BLaER1 (cell line): ENCODE data around the gene ABL1.
A peak's percentile ranks its signal among the peaks of the same experiment; 100 is the strongest.
"Not testable (repeated sequence)": the region's sequence is repeated elsewhere in the genome, so short reads cannot be mapped to it uniquely, and the experiment has no call there.

Experiments
- H3K27ac ChIP-seq: shearing (Covaris generic); formaldehyde crosslinking; 2 replicates; pipeline ENCODE4 v1.8.1; 2022
- H3K27me3 ChIP-seq: shearing (Covaris generic); formaldehyde crosslinking; 2 replicates; pipeline ENCODE4 v1.8.1; 2022
- H3K36me3 ChIP-seq: shearing (Covaris generic); formaldehyde crosslinking; 2 replicates; pipeline ENCODE4 v1.8.1; 2022
- H3K4me1 ChIP-seq: shearing (Covaris generic); formaldehyde crosslinking; 2 replicates; pipeline ENCODE4 v1.8.1; 2022
- H3K4me2 ChIP-seq: shearing (Covaris generic); formaldehyde crosslinking; 2 replicates; pipeline ENCODE4 v1.8.1; 2022
- H3K4me3 ChIP-seq: shearing (Covaris generic); formaldehyde crosslinking; 2 replicates; pipeline ENCODE4 v1.8.1; 2022
- H3K9ac ChIP-seq: shearing (Covaris generic); formaldehyde crosslinking; 2 replicates; pipeline ENCODE4 v1.8.1; 2022
- H3K9me3 ChIP-seq: shearing (Covaris generic); formaldehyde crosslinking; 2 replicates; pipeline ENCODE4 v1.8.1; 2022
- H4K20me1 ChIP-seq: shearing (Covaris generic); formaldehyde crosslinking; 2 replicates; pipeline ENCODE4 v1.8.1; 2022
- Cebpa-rat ChIP-seq: shearing (Covaris generic); IDR thresholded peaks from 2 replicates; pipeline ENCODE4 v1.8.1; 2022

Gene ABL1

GRCh38 chr9:130846487-130847305, 11.6 kb downstream of the ABL1 start:
- H3K9ac ChIP-seq, result 0 out of 2 replicates have a peak overlapping the region, but pooled peaks have one; percentile 40

GRCh38 chr9:130847306-130848217, 12.5 kb downstream of the ABL1 start:
- Histone ChIP-seq H3K4me2 (no peak overlapping the region), H3K4me1 (peaks cover 32% of the 10 kb centered on the region), H3K9ac (no peak overlapping the region), H3K27me3 (no peaks in the 10 kb centered on the region), H3K4me3 (no peak overlapping the region), H3K36me3 (peaks cover 41% of the 10 kb centered on the region), H3K27ac (no peak overlapping the region), H4K20me1 (peaks cover 100% of the 10 kb centered on the region), H3K9me3 (no peaks in the 10 kb centered on the region)
- no peak for TF ChIP-seq Cebpa-rat

More at GRCh38 chr9:130846487-130847305, 11.6 kb downstream of the ABL1 start:
- H3K4me2 ChIP-seq, result no peak overlapping the region
- peaks cover 36% of the 10 kb centered on the region for H3K36me3 ChIP-seq
- no peak for TF ChIP-seq Cebpa-rat
- H4K20me1 ChIP-seq, result peaks cover 100% of the 10 kb centered on the region
- no peak overlapping the region for H3K27ac ChIP-seq
- no peaks in the 10 kb centered on the region for H3K27me3 ChIP-seq
- H3K9me3 ChIP-seq, result no peaks in the 10 kb centered on the region
- H3K4me3 ChIP-seq, result no peak overlapping the region
- H3K4me1 ChIP-seq, result peaks cover 34% of the 10 kb centered on the region

DNA sequence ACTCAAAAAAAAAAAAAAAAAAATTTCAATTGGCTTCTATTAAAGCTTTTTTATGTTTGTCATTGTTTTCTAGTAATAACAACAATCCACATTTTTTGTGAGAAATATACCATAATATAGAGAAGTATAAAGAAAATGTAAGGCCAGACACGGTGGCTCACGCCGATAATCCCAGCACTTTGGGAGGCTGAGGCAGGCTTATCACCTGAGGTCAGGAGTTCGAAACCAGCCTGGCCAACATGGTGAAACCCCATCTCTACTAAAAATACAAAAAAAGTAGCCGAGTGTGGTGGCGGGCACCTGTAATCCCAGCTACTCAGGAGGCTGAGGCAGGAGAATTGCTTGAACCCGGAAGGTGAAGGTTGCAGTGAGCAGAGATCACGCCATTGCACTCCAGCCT, 13.5 kb downstream of the ABL1 start:
- not testable (repeated sequence) for H3K4me2 ChIP-seq, H3K27ac ChIP-seq
- peaks cover 24% of the 10 kb centered on the region for H3K4me1 ChIP-seq

DNA sequence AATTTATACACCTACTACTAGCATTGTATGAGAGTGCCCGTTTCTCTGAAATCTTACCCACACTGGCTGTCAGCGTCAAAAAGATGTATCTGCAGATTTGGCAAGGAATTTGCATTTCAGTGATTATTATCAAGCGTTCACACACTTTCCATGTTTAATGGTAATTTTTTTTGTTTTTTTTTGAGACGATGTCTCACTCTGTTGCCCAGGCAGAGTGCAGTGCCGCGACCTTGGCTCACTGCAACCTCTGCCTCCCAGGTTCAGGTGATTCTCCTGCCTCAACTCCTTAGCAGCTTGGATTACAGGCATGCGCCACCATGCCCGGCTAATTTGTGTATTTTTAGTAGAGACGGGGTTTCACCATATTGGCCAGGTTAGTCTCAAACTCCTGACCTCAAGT, 14.3 kb downstream of the ABL1 start:
- Histone ChIP-seq H3K9me3 (no peaks in the 10 kb centered on the region), H3K36me3 (peaks cover 55% of the 10 kb centered on the region), H3K27ac (no peak overlapping the region), H3K9ac (no peak overlapping the region), H3K4me3 (no peak overlapping the region), H3K4me2 (no peak overlapping the region), H4K20me1 (peaks cover 99% of the 10 kb centered on the region), H3K4me1 (peaks cover 16% of the 10 kb centered on the region), H3K27me3 (no peaks in the 10 kb centered on the region)
- no peak for TF ChIP-seq Cebpa-rat

More for the DNA sequence above, 13.5 kb downstream of the ABL1 start:
- not testable (repeated sequence) for H3K9me3 ChIP-seq, H3K27me3 ChIP-seq, H3K9ac ChIP-seq, H3K4me3 ChIP-seq
- Histone ChIP-seq H3K36me3 (peaks cover 48% of the 10 kb centered on the region), H4K20me1 (peaks cover 100% of the 10 kb centered on the region)

GRCh38 chr9:130852801-130853200, 17.7 kb downstream of the ABL1 start:
- no peak for TF ChIP-seq Cebpa-rat
- H3K36me3 ChIP-seq, result peaks cover 74% of the 10 kb centered on the region

GRCh38 chr9:130854092-130854491, 19.0 kb downstream of the ABL1 start:
- peaks cover 22% of the 10 kb centered on the region for H3K4me1 ChIP-seq
- H4K20me1 ChIP-seq, result peaks cover 99% of the 10 kb centered on the region
- no peak overlapping the region for H3K9ac ChIP-seq
- H3K4me3 ChIP-seq, result no peak overlapping the region
- H3K4me2 ChIP-seq, result no peak overlapping the region
- H3K36me3 ChIP-seq, result peaks cover 81% of the 10 kb centered on the region
- no peaks in the 10 kb centered on the region for H3K9me3 ChIP-seq
- no peaks in the 10 kb centered on the region for H3K27me3 ChIP-seq
- TF ChIP-seq Cebpa-rat, result no peak
- H3K27ac ChIP-seq, result no peak overlapping the region

More at GRCh38 chr9:130852801-130853200, 17.7 kb downstream of the ABL1 start:
- H3K27me3 ChIP-seq, result no peaks in the 10 kb centered on the region
- peaks cover 99% of the 10 kb centered on the region for H4K20me1 ChIP-seq
- no peak overlapping the region for H3K9ac ChIP-seq
- no peaks in the 10 kb centered on the region for H3K9me3 ChIP-seq
- peaks cover 9% of the 10 kb centered on the region for H3K4me1 ChIP-seq
- H3K27ac ChIP-seq, result no peak overlapping the region
- no peak overlapping the region for H3K4me2 ChIP-seq
- no peak overlapping the region for H3K4me3 ChIP-seq

DNA sequence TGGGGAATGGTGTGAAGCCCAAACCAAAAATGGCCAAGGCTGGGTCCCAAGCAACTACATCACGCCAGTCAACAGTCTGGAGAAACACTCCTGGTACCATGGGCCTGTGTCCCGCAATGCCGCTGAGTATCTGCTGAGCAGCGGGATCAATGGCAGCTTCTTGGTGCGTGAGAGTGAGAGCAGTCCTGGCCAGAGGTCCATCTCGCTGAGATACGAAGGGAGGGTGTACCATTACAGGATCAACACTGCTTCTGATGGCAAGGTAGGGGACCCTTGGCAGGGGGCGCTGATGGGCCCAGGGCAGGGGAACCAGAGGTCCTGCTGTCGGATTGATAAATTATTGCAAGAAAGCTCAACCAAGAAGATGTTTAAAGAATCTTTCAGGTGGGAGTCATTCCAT, 19.8 kb downstream of the ABL1 start:
- H4K20me1 ChIP-seq, result peaks cover 99% of the 10 kb centered on the region
- H3K27ac ChIP-seq, result no peak overlapping the region
- no peak for TF ChIP-seq Cebpa-rat
- H3K27me3 ChIP-seq, result no peaks in the 10 kb centered on the region
- H3K4me2 ChIP-seq, result no peak overlapping the region
- no peak overlapping the region for H3K4me3 ChIP-seq
- no peaks in the 10 kb centered on the region for H3K9me3 ChIP-seq
- no peak overlapping the region for H3K9ac ChIP-seq
- peaks cover 26% of the 10 kb centered on the region for H3K4me1 ChIP-seq
- peaks cover 82% of the 10 kb centered on the region for H3K36me3 ChIP-seq

- H3K4me3 ChIP-seq, result no peak overlapping the region
- no peaks in the 10 kb centered on the region for H3K27me3 ChIP-seq
- H3K9me3 ChIP-seq, result no peaks in the 10 kb centered on the region
- H4K20me1 ChIP-seq, result peaks cover 99% of the 10 kb centered on the region
- H3K4me1 ChIP-seq, result peaks cover 26% of the 10 kb centered on the region
- H3K36me3 ChIP-seq, result peaks cover 89% of the 10 kb centered on the region
- TF ChIP-seq Cebpa-rat, result no peak
- no peak overlapping the region for H3K9ac ChIP-seq
- H3K27ac ChIP-seq, result no peak overlapping the region
- H3K4me2 ChIP-seq, result no peak overlapping the region
Observed at GRCh38 chr9:130856474-130856873, 21.4 kb downstream of the ABL1 start.

GRCh38 chr9:130857864-130858738, 23.0 kb downstream of the ABL1 start:
- H3K9me3 ChIP-seq, result no peaks in the 10 kb centered on the region
- peak overlapping the region; percentile 1; the same call in 1 of the 2 replicates for H3K27ac ChIP-seq
- H3K4me3 ChIP-seq, result no peak overlapping the region
- H3K9ac ChIP-seq, result peak overlapping the region; percentile 32; the same call in 1 of the 2 replicates
- H4K20me1 ChIP-seq, result peaks cover 99% of the 10 kb centered on the region
- peak overlapping the region; percentile 60 for H3K4me2 ChIP-seq
- no peak for TF ChIP-seq Cebpa-rat
- H3K4me1 ChIP-seq, result peaks cover 26% of the 10 kb centered on the region
- H3K27me3 ChIP-seq, result no peaks in the 10 kb centered on the region
- peaks cover 98% of the 10 kb centered on the region for H3K36me3 ChIP-seq
